Measurements from ENCODE around the gene SH3RF1. TPM values are rescaled to one million over a fixed set of nuclear protein-coding genes. Genes with fewer than 3 reads are reported as not detected.

The SH3RF1 gene
- total RNA-seq, 1 experiment from 2014 or later: 16.6 TPM

DNA sequence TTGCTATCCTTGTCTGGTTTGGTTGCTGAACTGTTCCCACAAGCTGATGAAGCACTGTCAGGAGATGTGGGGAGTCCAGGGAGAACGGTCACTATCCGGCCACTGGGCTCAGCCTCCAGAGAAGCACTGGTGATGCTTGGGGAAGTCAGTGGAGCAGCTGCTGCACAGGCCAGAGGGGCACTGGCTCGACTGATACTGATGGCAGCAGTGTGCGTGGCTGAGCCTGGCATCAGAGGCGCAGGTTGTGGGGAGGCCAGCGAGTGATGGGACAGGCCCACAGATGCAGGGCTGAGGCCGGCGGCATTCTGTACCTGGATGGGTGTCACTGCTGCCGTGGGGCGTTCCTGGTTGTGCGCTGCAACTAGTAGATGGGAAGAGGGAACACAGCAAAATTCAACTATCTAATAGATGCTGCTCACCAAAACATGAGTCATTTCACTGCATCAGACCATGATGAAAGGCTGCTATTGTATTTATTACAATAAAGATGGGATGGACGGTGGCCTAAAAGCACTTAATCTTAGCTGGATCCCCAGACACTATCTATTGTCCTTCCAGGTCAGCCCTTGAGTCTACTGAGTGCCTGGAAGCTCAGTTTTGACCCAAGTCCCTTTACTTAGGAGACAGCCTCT, 154.4 kb downstream of the SH3RF1 start:
- POLR2A ChIA-PET: no interaction called here
- no peak overlapping the region for H3K4me3 Mint-ChIP-seq
- ATAC-seq (no peak), DNase-seq (ENCODE audit: low spot score) (no peak)
- H3K9me3 Mint-ChIP-seq: peaks cover 4% of the 10 kb centered on the region
- CTCF ChIA-PET: interaction anchor here (0.6 to 0.8 kb wide), 2 partner anchors 12 to 377 kb away, joined by 3 read pairs; no protein-coding TSS in a partner anchor
- TF ChIP-seq NFE2L1 (CRISPR knock-in tag; IDR thresholded peaks at IDR 0.05) (no peak), SP1 (CRISPR knock-in tag; conservative IDR thresholded peaks at IDR 0.05) (no peak), ESRRA (CRISPR knock-in tag; IDR thresholded peaks at IDR 0.05; ENCODE audit: borderline replicate concordance) (no peak)
- peaks cover 24% of the 10 kb centered on the region for H3K4me1 Mint-ChIP-seq
- H3K27ac Mint-ChIP-seq: peak overlapping the region; percentile 66; the same call in 1 of the 2 replicates
- peaks cover 30% of the 10 kb centered on the region for H3K36me3 Mint-ChIP-seq
- H3K27me3 Mint-ChIP-seq (ENCODE audit: low read depth): no peaks in the 10 kb centered on the region

- H3K27me3 Mint-ChIP-seq (ENCODE audit: low read depth): no peaks in the 10 kb centered on the region
- H3K4me1 Mint-ChIP-seq: peaks cover 24% of the 10 kb centered on the region
- peaks cover 4% of the 10 kb centered on the region for H3K9me3 Mint-ChIP-seq
- ChIA-PET CTCF (interaction anchor here (0.6 to 0.8 kb wide), 2 partner anchors 13 to 377 kb away, joined by 3 read pairs; no protein-coding TSS in a partner anchor), POLR2A (no interaction called here)
- TF ChIP-seq GRHL2 (CRISPR knock-in tag; IDR thresholded peaks at IDR 0.05; ENCODE audit: insufficient replicate concordance, severe bottlenecking): no peak
- TF ChIP-seq ZBTB43 (CRISPR knock-in tag; IDR thresholded peaks at IDR 0.05): no peak
- TF ChIP-seq MLX (CRISPR knock-in tag; IDR thresholded peaks at IDR 0.05): no peak
- TF ChIP-seq ZNF317 (CRISPR knock-in tag; IDR thresholded peaks at IDR 0.05; ENCODE audit: borderline replicate concordance, low read depth): no peak
- TF ChIP-seq, protein P1, sequence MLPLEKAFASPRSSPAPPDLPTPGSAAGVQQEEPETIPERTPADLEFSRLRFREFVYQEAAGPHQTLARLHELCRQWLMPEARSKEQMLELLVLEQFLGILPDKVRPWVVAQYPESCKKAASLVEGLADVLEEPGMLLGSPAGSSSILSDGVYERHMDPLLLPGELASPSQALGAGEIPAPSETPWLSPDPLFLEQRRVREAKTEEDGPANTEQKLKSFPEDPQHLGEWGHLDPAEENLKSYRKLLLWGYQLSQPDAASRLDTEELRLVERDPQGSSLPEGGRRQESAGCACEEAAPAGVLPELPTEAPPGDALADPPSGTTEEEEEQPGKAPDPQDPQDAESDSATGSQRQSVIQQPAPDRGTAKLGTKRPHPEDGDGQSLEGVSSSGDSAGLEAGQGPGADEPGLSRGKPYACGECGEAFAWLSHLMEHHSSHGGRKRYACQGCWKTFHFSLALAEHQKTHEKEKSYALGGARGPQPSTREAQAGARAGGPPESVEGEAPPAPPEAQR (CRISPR knock-in tag; IDR thresholded peaks at IDR 0.05): no peak
- H3K27ac Mint-ChIP-seq: peak overlapping the region; percentile 66
- no peak for DNase-seq (ENCODE audit: low spot score)
- H3K4me3 Mint-ChIP-seq: no peak overlapping the region
- peak; percentile 83 for ATAC-seq
- peaks cover 26% of the 10 kb centered on the region for H3K36me3 Mint-ChIP-seq
Observed at GRCh38 chr4:169115897-169116254, 154.9 kb downstream of the SH3RF1 start.

DNA sequence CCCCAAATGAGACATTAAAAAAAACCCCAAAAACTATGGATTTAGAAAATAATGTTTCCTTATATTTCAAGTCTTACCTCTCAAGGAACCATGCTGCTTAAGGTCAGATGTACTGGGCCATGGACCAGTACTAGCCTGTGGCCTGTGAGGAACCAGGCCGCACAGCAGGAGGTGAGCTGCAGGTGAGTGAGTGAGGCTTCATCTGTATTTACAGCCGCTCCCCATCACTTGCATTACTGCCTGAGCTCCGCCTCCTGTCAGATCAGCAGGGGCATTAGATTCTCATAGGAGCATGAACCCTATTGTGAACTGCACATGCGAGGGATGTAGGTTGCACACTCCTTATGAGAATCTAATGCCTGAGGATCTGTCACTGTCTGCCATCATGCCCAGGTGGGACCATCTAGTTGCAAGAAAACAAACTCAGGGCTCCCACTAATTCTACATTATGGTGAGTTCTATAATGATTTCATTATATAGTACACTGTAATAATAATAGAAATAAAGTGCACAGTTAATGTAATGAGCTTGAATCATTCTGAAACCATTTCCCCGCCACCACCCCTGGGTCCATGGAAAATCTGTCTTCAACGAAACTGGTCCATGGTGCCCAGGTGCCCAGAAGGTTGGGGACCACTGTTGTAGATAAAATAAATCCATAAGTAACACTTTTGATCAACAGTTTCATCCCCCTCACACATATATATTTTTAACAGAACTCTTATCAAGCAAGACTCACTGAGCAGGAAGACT, 155.4 kb downstream of the SH3RF1 start:
- peaks cover 24% of the 10 kb centered on the region for H3K4me1 Mint-ChIP-seq
- CTCF ChIA-PET: interaction anchor here (0.8 kb wide), 1 partner anchor 378 kb away, joined by 3 read pairs; no protein-coding TSS in a partner anchor

More for the DNA sequence above, 155.4 kb downstream of the SH3RF1 start:
- H3K27me3 Mint-ChIP-seq (ENCODE audit: low read depth): no peaks in the 10 kb centered on the region
- no peak overlapping the region for H3K4me3 Mint-ChIP-seq
- DNase-seq (ENCODE audit: low spot score) (peak; percentile 20), ATAC-seq (no peak)
- peaks cover 4% of the 10 kb centered on the region for H3K9me3 Mint-ChIP-seq
- TF ChIP-seq SMAD3 (CRISPR knock-in tag; IDR thresholded peaks at IDR 0.05; ENCODE audit: borderline replicate concordance): no peak
- no peak for TF ChIP-seq AFF4 (CRISPR knock-in tag; IDR thresholded peaks at IDR 0.05; ENCODE audit: borderline replicate concordance)
- TF ChIP-seq IRF2 (CRISPR knock-in tag; IDR thresholded peaks at IDR 0.05; ENCODE audit: borderline replicate concordance, low read depth): no peak
- TF ChIP-seq, protein P2, sequence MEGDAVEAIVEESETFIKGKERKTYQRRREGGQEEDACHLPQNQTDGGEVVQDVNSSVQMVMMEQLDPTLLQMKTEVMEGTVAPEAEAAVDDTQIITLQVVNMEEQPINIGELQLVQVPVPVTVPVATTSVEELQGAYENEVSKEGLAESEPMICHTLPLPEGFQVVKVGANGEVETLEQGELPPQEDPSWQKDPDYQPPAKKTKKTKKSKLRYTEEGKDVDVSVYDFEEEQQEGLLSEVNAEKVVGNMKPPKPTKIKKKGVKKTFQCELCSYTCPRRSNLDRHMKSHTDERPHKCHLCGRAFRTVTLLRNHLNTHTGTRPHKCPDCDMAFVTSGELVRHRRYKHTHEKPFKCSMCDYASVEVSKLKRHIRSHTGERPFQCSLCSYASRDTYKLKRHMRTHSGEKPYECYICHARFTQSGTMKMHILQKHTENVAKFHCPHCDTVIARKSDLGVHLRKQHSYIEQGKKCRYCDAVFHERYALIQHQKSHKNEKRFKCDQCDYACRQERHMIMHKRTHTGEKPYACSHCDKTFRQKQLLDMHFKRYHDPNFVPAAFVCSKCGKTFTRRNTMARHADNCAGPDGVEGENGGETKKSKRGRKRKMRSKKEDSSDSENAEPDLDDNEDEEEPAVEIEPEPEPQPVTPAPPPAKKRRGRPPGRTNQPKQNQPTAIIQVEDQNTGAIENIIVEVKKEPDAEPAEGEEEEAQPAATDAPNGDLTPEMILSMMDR (IDR thresholded peaks at IDR 0.05): no peak
- TF ChIP-seq ZNF138 (CRISPR knock-in tag; conservative IDR thresholded peaks at IDR 0.05): no peak
- TF ChIP-seq, protein P3, sequence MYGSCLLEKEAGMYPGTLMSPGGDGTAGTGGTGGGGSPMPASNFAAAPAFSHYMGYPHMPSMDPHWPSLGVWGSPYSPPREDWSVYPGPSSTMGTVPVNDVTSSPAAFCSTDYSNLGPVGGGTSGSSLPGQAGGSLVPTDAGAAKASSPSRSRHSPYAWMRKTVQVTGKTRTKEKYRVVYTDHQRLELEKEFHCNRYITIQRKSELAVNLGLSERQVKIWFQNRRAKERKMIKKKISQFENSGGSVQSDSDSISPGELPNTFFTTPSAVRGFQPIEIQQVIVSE (CRISPR knock-in tag; IDR thresholded peaks at IDR 0.05; ENCODE audit: borderline replicate concordance): no peak
- TF ChIP-seq ESRRA (CRISPR knock-in tag; IDR thresholded peaks at IDR 0.05; ENCODE audit: borderline replicate concordance): no peak
- POLR2A ChIA-PET: interaction anchor here (0.6 kb wide), 1 partner anchor 68 kb away, joined by 3 read pairs; no protein-coding TSS in a partner anchor
- H3K36me3 Mint-ChIP-seq: peaks cover 29% of the 10 kb centered on the region
- no peak overlapping the region for H3K27ac Mint-ChIP-seq
